K562 (cell line): ENCODE measurements around the gene ZNF672. TPM values are rescaled to one million over a fixed set of nuclear protein-coding genes. Genes with fewer than 3 reads are reported as not detected.

Source experiments
- BHLHE40 ChIP-seq: IDR thresholded peaks from 2 replicates; pipeline ENCODE4 v1.6.1; 2011; ENCODE audit warnings: low read length, improper control_type of control experiment
- CHD2 ChIP-seq: IDR thresholded peaks from 2 replicates; pipeline ENCODE4 v1.6.1; 2011; ENCODE audit warnings: low read depth, low read length
- EGR1 ChIP-seq: fragments of 450-650 bp; conservative IDR thresholded peaks from 2 replicates; pipeline ENCODE4 v1.6.1; 2017; ENCODE audit warnings: mild to moderate bottlenecking
- HEY1 ChIP-seq: fragments of 250-450 bp; sonication (Bioruptor Pico); IDR thresholded peaks from 2 replicates; pipeline ENCODE4 v1.5.0; 2020; ENCODE audit warnings: mild to moderate bottlenecking, moderate library complexity, borderline replicate concordance
- HOXB6 ChIP-seq: fragments of 250-450 bp; sonication (Bioruptor Pico); IDR thresholded peaks from 2 replicates; pipeline ENCODE4 v1.5.1; 2022; ENCODE audit warnings: mild to moderate bottlenecking, borderline replicate concordance
- JUND ChIP-seq, 2 experiments: IDR thresholded peaks; 2 replicates in 1 of 2; 3 replicates in 1 of 2; pipeline ENCODE4 v1.6.1; 2011; ENCODE audit warnings: borderline replicate concordance in 2 of 2, low read depth in 2 of 2, low read length in 2 of 2, improper control_type of control experiment in 1 of 2, missing biosample characterization in 1 of 2, missing genetic modification characterization in 1 of 2, missing genetic modification reagents in 1 of 2
- KAT8 ChIP-seq: fragments of 450-650 bp; IDR thresholded peaks from 2 replicates; pipeline ENCODE4 v1.6.1; 2016; ENCODE audit warnings: low read depth, mild to moderate bottlenecking
- NCOR1 ChIP-seq: fragments of 450-650 bp; IDR thresholded peaks from 2 replicates; pipeline ENCODE4 v1.6.1; 2016; ENCODE audit warnings: mild to moderate bottlenecking, moderate library complexity
- NFXL1 ChIP-seq: fragments of 450-650 bp; formaldehyde crosslinking; IDR thresholded peaks from 2 replicates; pipeline ENCODE4 v1.4.0; 2021; ENCODE audit warnings: mild to moderate bottlenecking
- SAFB2 ChIP-seq: fragments of 200-400 bp; formaldehyde crosslinking; IDR thresholded peaks from 2 replicates; pipeline ENCODE4 v1.6.1; 2018; ENCODE audit warnings: borderline replicate concordance, low read length, low read depth, moderate library complexity; ENCODE audit not compliant: severe bottlenecking
- ZNF274 ChIP-seq: IDR thresholded peaks from 2 replicates; pipeline ENCODE4 v1.6.1; 2011; ENCODE audit warnings: low read depth, mild to moderate bottlenecking, low read length, moderate library complexity, borderline replicate concordance
- ZNF76 ChIP-seq: fragments of 250-450 bp; sonication (Bioruptor Pico); IDR thresholded peaks from 2 replicates; pipeline ENCODE4 v1.4.0; 2020; ENCODE audit warnings: mild to moderate bottlenecking, moderate library complexity, borderline replicate concordance
- ZZZ3 ChIP-seq: fragments of 450-650 bp; IDR thresholded peaks from 2 replicates; pipeline ENCODE4 v1.6.1; 2016; ENCODE audit warnings: antibody characterized with exemption, mild to moderate bottlenecking, moderate library complexity
- polyA plus RNA-seq, 8 experiments: library from polyadenylated mRNA; depleted of rRNA in 4 of 8; stranded (reverse) in 5 of 8; unstranded in 3 of 8; fragments of >200 nt; fragmentation: Nextera tagmentation in 2 of 8; fragmentation: Illumina TruSeq in 1 of 8; extraction: Ambion mirVana in 2 of 8; extraction: Trizol in 1 of 8; gene quantifications; 2 replicates each; pipeline versions ENCODE4 v1.2.1 to v1.2.3, GENCODE V29; 2011 to 2014; ENCODE audit warnings: inconsistent platforms in 1 of 8, missing spikeins in 1 of 8
- total RNA-seq, 7 experiments: library from RNA; depleted of rRNA in 6 of 7; stranded (reverse); fragments of >200 nt in 6 of 7; fragmentation: Illumina TruSeq in 2 of 7; extraction: Trizol in 2 of 7; gene quantifications; 2 replicates each; pipeline versions ENCODE4 v1.2.1 to v1.2.3, GENCODE V29; 2011 to 2021; ENCODE audit warnings: low replicate concordance in 1 of 7
- TF ChIP-seq, protein P1 (sequence below): fragments of 250-450 bp; sonication (Bioruptor Pico); IDR thresholded peaks from 2 replicates; pipeline ENCODE4 v1.8.0; 2022; ENCODE audit warnings: moderate library complexity, mild to moderate bottlenecking, inconsistent platforms
- TF ChIP-seq, protein P2 (sequence below): sonication (generic); formaldehyde crosslinking; IDR thresholded peaks from 2 replicates; pipeline ENCODE4 v1.8.0; 2023; ENCODE audit warnings: mild to moderate bottlenecking, missing genetic modification reagents
- TF ChIP-seq, protein P3 (sequence below), 2 experiments: fragments of 250-450 bp in 1 of 2; fragments of 450-650 bp in 1 of 2; sonication (Bioruptor Pico) in 1 of 2; IDR thresholded peaks; 2 replicates each; pipeline versions ENCODE4 v1.6.1 to v1.8.0; 2016 to 2021; ENCODE audit warnings: mild to moderate bottlenecking in 2 of 2, moderate library complexity in 2 of 2, missing compliant biosample characterization in 1 of 2, missing genetic modification characterization in 1 of 2
- TF ChIP-seq, protein P4 (sequence below): fragments of 450-650 bp; formaldehyde crosslinking; IDR thresholded peaks from 2 replicates; pipeline ENCODE4 v1.4.0; 2020; ENCODE audit warnings: mild to moderate bottlenecking, moderate library complexity
- TF ChIP-seq, protein P5 (sequence below): fragments of 250-450 bp; sonication (Bioruptor Pico); IDR thresholded peaks from 2 replicates; pipeline ENCODE4 v1.4.0; 2020; ENCODE audit warnings: mild to moderate bottlenecking, moderate library complexity, borderline replicate concordance

ZNF672 gene
- total and polyA plus RNA-seq, 9 of the 15 experiments (the other 6 are each of a cell fraction or from before 2014, with no cell fraction given): 1.9 to 57.9 (median 24.1) TPM

DNA sequence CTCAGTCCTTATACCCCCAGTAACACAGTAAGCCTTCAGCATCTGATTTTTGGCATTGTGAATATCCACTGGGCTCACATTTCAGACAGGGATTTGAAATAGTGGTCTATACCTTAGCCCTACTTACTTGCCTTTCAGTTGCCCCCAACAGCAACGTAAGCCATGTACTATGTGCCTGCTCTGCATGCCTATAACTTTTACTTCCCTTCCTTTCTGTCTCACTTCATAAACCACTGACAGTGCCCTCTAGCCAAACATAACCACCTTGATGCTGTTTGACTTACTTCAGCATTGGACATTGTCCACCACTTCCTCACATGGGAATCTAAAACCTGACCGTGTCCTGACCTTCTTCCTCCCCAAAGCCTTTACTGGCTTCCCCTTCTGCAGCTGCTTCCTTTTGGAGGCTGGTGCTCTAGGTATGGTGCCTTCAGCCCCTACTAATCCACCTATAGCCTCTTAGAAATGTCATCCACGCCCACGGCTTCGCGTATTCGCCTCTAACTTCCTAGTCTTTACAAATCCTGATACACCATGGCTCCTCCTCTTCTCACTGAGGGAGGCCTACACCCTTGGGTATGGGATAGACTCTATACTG, 3.6 kb upstream of the ZNF672 start (continued):
- TF ChIP-seq EGR1: peak; percentile 76
- TF ChIP-seq BHLHE40: no peak
- no peak for TF ChIP-seq ZNF274
- TF ChIP-seq, protein P1, sequence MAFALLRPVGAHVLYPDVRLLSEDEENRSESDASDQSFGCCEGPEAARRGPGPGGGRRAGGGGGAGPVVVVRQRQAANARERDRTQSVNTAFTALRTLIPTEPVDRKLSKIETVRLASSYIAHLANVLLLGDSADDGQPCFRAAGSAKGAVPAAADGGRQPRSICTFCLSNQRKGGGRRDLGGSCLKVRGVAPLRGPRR: no peak
- TF ChIP-seq, protein P2, sequence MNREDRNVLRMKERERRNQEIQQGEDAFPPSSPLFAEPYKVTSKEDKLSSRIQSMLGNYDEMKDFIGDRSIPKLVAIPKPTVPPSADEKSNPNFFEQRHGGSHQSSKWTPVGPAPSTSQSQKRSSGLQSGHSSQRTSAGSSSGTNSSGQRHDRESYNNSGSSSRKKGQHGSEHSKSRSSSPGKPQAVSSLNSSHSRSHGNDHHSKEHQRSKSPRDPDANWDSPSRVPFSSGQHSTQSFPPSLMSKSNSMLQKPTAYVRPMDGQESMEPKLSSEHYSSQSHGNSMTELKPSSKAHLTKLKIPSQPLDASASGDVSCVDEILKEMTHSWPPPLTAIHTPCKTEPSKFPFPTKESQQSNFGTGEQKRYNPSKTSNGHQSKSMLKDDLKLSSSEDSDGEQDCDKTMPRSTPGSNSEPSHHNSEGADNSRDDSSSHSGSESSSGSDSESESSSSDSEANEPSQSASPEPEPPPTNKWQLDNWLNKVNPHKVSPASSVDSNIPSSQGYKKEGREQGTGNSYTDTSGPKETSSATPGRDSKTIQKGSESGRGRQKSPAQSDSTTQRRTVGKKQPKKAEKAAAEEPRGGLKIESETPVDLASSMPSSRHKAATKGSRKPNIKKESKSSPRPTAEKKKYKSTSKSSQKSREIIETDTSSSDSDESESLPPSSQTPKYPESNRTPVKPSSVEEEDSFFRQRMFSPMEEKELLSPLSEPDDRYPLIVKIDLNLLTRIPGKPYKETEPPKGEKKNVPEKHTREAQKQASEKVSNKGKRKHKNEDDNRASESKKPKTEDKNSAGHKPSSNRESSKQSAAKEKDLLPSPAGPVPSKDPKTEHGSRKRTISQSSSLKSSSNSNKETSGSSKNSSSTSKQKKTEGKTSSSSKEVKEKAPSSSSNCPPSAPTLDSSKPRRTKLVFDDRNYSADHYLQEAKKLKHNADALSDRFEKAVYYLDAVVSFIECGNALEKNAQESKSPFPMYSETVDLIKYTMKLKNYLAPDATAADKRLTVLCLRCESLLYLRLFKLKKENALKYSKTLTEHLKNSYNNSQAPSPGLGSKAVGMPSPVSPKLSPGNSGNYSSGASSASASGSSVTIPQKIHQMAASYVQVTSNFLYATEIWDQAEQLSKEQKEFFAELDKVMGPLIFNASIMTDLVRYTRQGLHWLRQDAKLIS: no peak
- TF ChIP-seq, protein P3, sequence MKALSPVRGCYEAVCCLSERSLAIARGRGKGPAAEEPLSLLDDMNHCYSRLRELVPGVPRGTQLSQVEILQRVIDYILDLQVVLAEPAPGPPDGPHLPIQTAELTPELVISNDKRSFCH (CRISPR knock-in tag; IDR thresholded peaks at IDR 0.05): no peak
- TF ChIP-seq, protein P3 (tag; IDR thresholded peaks at IDR 0.05): no peak
- TF ChIP-seq ZNF76 (CRISPR knock-in tag): no peak
- TF ChIP-seq KAT8: no peak
- TF ChIP-seq, protein P4, sequence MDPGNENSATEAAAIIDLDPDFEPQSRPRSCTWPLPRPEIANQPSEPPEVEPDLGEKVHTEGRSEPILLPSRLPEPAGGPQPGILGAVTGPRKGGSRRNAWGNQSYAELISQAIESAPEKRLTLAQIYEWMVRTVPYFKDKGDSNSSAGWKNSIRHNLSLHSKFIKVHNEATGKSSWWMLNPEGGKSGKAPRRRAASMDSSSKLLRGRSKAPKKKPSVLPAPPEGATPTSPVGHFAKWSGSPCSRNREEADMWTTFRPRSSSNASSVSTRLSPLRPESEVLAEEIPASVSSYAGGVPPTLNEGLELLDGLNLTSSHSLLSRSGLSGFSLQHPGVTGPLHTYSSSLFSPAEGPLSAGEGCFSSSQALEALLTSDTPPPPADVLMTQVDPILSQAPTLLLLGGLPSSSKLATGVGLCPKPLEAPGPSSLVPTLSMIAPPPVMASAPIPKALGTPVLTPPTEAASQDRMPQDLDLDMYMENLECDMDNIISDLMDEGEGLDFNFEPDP (CRISPR knock-in tag): no peak
- TF ChIP-seq JUND (IDR thresholded peaks at IDR 0.05; ENCODE audit: borderline replicate concordance, low read depth, low read length): peak; percentile 19; the same call in 1 of the 2 replicates
- TF ChIP-seq JUND (tag; IDR thresholded peaks at IDR 0.05; ENCODE audit: borderline replicate concordance, low read depth, low read length): no peak
- no peak for TF ChIP-seq HOXB6 (CRISPR knock-in tag)
- no peak for TF ChIP-seq CHD2
- TF ChIP-seq, protein P5, sequence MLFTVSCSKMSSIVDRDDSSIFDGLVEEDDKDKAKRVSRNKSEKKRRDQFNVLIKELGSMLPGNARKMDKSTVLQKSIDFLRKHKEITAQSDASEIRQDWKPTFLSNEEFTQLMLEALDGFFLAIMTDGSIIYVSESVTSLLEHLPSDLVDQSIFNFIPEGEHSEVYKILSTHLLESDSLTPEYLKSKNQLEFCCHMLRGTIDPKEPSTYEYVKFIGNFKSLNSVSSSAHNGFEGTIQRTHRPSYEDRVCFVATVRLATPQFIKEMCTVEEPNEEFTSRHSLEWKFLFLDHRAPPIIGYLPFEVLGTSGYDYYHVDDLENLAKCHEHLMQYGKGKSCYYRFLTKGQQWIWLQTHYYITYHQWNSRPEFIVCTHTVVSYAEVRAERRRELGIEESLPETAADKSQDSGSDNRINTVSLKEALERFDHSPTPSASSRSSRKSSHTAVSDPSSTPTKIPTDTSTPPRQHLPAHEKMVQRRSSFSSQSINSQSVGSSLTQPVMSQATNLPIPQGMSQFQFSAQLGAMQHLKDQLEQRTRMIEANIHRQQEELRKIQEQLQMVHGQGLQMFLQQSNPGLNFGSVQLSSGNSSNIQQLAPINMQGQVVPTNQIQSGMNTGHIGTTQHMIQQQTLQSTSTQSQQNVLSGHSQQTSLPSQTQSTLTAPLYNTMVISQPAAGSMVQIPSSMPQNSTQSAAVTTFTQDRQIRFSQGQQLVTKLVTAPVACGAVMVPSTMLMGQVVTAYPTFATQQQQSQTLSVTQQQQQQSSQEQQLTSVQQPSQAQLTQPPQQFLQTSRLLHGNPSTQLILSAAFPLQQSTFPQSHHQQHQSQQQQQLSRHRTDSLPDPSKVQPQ (CRISPR knock-in tag): no peak
- TF ChIP-seq SAFB2: no peak
- TF ChIP-seq ZZZ3: no peak
- TF ChIP-seq HEY1: no peak
- no peak for TF ChIP-seq NCOR1
- TF ChIP-seq NFXL1: no peak
